H1 (cell line): ENCODE results near the gene DPEP2.

ENCODE experiments used
- BCL11A ChIP-seq, 2 experiments: IDR thresholded peaks; one replicate each; pipeline ENCODE4 v1.6.1; 2011; ENCODE audit warnings: low read depth in 2 of 2, low read length in 2 of 2, mild to moderate bottlenecking in 2 of 2
- CBX8 ChIP-seq: fragments of 300-800, 300-1000 bp; sonication (generic); IDR thresholded peaks from 2 replicates; pipeline ENCODE4 v1.7.1; 2016; ENCODE audit warnings: low read depth, low read length, borderline replicate concordance
- CTCF ChIP-seq, 3 experiments: IDR thresholded peaks; 1 replicate in 2 of 3; 2 replicates in 1 of 3; pipeline versions ENCODE4 v1.5.1 to v1.6.1; 2011; ENCODE audit warnings: low read length in 3 of 3, mild to moderate bottlenecking in 3 of 3, inconsistent platforms in 2 of 3, low read depth in 1 of 3, moderate library complexity in 1 of 3; ENCODE audit not compliant: insufficient read depth in 1 of 3; ENCODE audit errors: control extremely low read depth in 1 of 3
- EP300 ChIP-seq, 2 experiments: IDR thresholded peaks; 1 replicate in 1 of 2; 2 replicates in 1 of 2; pipeline ENCODE4 v1.6.1; 2011 to 2012; ENCODE audit warnings: low read depth in 2 of 2, low read length in 2 of 2, mild to moderate bottlenecking in 2 of 2, borderline replicate concordance in 1 of 2, inconsistent platforms in 1 of 2, moderate library complexity in 1 of 2
- EZH2 ChIP-seq: fragments of 200-600 bp; sonication (generic); IDR thresholded peaks from 2 replicates; pipeline ENCODE4 v1.7.1; 2012; ENCODE audit warnings: low read depth, mild to moderate bottlenecking, moderate library complexity, low read length, inconsistent platforms; ENCODE audit not compliant: severe bottlenecking
- JUND ChIP-seq: IDR thresholded peaks from 2 replicates; pipeline ENCODE4 v1.6.1; 2011; ENCODE audit warnings: mild to moderate bottlenecking, improper control_type of control experiment, low read length
- KDM1A ChIP-seq: fragments of 200-600, 300-600 bp; sonication (generic); IDR thresholded peaks from 2 replicates; pipeline ENCODE4 v1.7.1; 2016; ENCODE audit warnings: mild to moderate bottlenecking, low read length, borderline replicate concordance
- MAX ChIP-seq: IDR thresholded peaks from 2 replicates; pipeline ENCODE4 v1.6.1; 2012; ENCODE audit warnings: inconsistent platforms
- PHF8 ChIP-seq: fragments of 200-600 bp; sonication (generic); conservative IDR thresholded peaks from 2 replicates; pipeline ENCODE4 v1.7.1; 2012; ENCODE audit warnings: low read depth, mild to moderate bottlenecking, inconsistent platforms, low read length, moderate library complexity
- SP1 ChIP-seq: IDR thresholded peaks from 2 replicates; pipeline ENCODE4 v1.6.1; 2011; ENCODE audit warnings: low read depth, low read length
- TAF1 ChIP-seq: IDR thresholded peaks from 2 replicates; pipeline ENCODE4 v1.6.1; 2011; ENCODE audit warnings: mild to moderate bottlenecking, low read depth, low read length
- USF2 ChIP-seq: IDR thresholded peaks from 2 replicates; pipeline ENCODE4 v1.6.1; 2011; ENCODE audit warnings: low read length, improper control_type of control experiment
- YY1 ChIP-seq: IDR thresholded peaks from 2 replicates; pipeline ENCODE4 v1.6.1; 2011; ENCODE audit warnings: low read depth, mild to moderate bottlenecking, low read length

- no peak for TF ChIP-seq SP1
- no peak for TF ChIP-seq USF2
- no peak for TF ChIP-seq TAF1
- TF ChIP-seq EP300 (IDR thresholded peaks at IDR 0.05; ENCODE audit: borderline replicate concordance in 1 of 2, low read depth in 2 of 2, low read length in 2 of 2): no peak
- TF ChIP-seq PHF8: no peak
- no peak for TF ChIP-seq CBX8
- no peak for TF ChIP-seq KDM1A
- TF ChIP-seq CTCF (IDR thresholded peaks at IDR 0.05; ENCODE audit: control extremely low read depth in 1 of 3, insufficient read depth in 1 of 3, low read depth in 1 of 3, low read length in 3 of 3): no peak
- no peak for TF ChIP-seq YY1
- TF ChIP-seq EZH2: no peak
- no peak for TF ChIP-seq MAX
- TF ChIP-seq JUND: no peak
- TF ChIP-seq BCL11A (IDR thresholded peaks at IDR 0.05; ENCODE audit: low read depth in 2 of 2, low read length in 2 of 2): no peak
Observed at GRCh38 chr16:67939507-67940445, 59.5 kb downstream of the DPEP2 start.
